Gastroesophageal sphincter (tissue), 3 donors: ENCODE measurements around the gene TLR10.

Experiments used
- CTCF ChIP-seq, 4 experiments: fragments of 200-600 bp in 2 of 4; fragments of 450-650 bp in 2 of 4; sonication (generic) in 1 of 4; IDR thresholded peaks; one replicate each; pipeline ENCODE4 v1.5.1; 2017 to 2019; ENCODE audit warnings: antibody characterized with exemption in 4 of 4, mild to moderate bottlenecking in 2 of 4, moderate library complexity in 2 of 4
- POLR2A ChIP-seq, 2 donors: fragments of 450-650 bp; IDR thresholded peaks; one replicate each; pipeline ENCODE4 v1.6.1; 2017; ENCODE audit warnings: antibody characterized with exemption in 2 of 2, mild to moderate bottlenecking in 2 of 2, moderate library complexity in 1 of 2

GRCh38 chr4:38769857-38770256, 12.9 kb downstream of the TLR10 start:
- TF ChIP-seq POLR2A (IDR thresholded peaks at IDR 0.05) = no peak
- TF ChIP-seq CTCF (IDR thresholded peaks at IDR 0.05) = no peak
